HG03280 (cell line): ENCODE measurements around the gene SCYL3.
"Not testable (repeated sequence)": the region's sequence is repeated elsewhere in the genome, so short reads cannot be mapped to it uniquely, and the experiment has no call there.

Source experiments
- ATAC-seq: cut with Tn5 transposase; IDR thresholded peaks from one replicate; pipeline ENCODE4 v1.9.1; 2021; ENCODE audit warnings: mild to moderate bottlenecking, moderate library complexity; ENCODE audit not compliant: unreplicated experiment

The SCYL3 gene

DNA sequence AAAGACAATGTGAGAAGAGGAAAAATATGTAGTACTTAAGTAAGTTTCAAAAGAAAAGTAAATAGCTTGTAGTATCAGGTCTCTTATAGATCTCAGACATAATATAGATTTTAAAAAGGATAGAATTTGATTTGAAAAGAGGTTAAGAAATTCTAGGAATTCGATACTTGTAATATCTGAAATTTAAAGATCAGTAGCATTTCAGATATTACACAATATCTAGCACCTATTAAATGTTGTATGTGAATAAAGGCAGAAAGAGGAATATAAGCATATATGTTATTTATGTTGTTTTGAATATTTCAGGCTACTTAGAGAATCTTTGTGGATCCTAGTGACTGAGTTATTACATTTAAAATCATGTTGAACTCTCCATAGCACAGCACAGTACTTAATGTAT is 64.0 kb downstream of the SCYL3 start:
- no peak for ATAC-seq

DNA sequence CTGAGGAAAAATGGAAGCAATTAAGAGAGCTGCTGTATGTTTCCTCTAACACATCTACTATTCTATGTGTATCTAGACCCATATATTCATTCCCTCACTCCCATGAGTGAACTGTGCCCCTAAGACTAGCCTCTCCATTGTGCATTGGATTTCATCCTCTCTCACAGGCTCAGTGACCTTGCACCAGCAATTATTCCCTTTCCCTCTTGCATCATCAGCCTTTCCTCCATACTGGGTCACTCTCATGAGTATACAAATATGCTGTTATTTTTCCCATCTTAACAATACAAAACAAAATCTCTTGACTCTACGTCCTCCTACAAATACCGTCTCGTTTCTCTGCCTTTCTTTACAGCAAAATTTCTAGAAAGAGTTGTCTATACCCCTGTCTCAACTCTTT is 69.5 kb downstream of the SCYL3 start:
- no peak for ATAC-seq

DNA sequence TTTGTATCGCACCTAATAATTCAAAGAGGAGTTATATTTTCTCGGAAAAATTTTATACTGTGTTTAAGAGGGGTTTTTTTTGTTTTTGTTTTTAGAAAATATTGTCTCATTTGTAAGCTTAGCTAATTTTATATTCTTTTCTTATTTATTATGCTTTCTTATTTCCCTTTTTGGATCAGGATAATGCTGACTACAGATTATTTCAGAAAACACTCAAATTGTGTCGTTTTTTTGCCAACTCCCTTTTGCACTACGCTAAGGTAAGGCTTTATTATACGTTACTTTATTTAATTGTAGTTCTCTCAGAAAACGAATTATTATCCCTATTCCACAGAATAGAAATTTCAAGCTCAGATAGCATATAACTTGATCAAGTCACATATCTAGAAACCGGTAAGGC is 72.2 kb downstream of the SCYL3 start:
- no peak for ATAC-seq

DNA sequence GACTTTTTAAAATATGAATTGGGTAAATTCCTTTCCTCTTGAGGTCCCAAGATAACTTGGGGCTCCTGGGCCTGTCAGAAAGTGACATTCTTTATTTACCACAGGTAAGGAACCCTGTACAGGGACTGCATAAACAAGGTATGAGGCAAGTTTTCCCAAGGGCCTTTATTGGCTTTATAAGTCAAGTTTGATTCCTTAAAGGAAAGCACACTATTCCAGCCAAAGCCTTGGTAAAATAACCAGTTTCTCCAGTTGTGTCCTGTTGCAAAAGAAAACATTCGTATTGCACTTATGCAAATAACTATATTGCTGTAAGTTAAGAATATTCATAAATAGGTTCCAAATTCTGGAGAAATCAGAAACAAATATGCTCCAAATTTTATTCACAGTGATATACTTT is 77.1 kb downstream of the SCYL3 start:
- ATAC-seq: no peak

DNA sequence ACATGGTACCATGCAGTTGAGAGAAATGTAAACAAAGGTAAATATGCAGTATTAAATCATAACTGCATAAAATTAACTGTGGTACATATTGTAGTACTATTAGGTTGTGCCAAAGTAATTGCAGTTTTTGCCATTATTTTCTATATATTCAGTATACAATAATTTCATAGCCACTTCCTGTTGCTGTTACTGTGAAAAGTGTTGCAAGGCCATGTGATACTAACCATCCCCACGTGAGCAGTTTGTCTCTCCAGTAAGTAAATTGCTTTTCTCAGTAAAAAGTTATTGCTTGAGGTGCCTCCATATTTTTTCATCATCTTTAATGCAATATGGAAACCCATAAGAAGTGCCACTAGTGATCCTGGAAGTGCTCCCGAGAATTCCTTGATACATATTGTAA is 79.4 kb downstream of the SCYL3 start:
- no peak for ATAC-seq

DNA sequence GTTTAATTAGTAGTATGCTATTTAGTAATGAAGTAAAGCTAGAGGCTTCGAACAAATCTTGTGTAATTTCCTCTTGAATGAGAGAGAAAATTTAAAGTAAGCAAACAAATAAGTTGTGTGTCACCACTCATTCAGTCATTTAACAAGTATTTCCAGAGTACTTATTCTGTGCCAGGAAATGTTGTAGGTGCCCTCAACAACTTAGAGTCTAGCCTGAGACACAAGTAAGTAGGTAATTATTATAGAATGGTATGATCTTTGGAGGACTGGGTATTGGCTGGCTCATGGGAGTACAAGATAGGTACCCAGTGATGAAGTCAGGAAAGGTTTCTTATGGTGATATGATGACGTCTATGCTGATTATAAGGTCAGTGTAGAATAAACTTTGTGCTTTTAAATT is 81.6 kb downstream of the SCYL3 start:
- ATAC-seq: no peak

DNA sequence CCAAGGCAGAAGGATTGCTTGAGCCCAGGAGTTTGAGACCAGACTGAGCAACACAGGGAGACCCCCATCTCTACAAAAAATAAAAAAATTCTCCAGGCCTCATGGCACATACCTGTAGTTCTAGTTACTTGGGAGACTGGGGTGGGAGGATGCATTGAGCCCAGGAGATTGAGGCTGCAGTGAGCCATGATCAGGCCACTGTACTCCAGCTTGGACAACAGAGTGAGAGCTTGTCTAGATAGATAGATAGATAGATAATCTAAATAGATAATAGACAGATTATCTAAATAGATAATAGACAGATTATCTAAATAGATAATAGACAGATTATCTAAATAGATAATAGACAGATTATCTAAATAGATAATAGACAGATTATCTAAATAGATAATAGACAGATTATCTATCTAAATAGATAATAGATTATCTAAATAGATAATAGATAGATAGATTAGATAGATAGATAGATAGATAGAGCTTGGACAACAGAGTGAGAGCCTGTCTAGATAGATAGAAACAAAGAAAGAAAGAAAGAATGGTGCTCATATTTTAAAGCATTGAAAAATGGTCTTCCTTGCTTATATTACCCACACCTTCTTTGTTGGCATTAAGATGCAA is 82.2 kb downstream of the SCYL3 start:
- not testable (repeated sequence) for ATAC-seq

DNA sequence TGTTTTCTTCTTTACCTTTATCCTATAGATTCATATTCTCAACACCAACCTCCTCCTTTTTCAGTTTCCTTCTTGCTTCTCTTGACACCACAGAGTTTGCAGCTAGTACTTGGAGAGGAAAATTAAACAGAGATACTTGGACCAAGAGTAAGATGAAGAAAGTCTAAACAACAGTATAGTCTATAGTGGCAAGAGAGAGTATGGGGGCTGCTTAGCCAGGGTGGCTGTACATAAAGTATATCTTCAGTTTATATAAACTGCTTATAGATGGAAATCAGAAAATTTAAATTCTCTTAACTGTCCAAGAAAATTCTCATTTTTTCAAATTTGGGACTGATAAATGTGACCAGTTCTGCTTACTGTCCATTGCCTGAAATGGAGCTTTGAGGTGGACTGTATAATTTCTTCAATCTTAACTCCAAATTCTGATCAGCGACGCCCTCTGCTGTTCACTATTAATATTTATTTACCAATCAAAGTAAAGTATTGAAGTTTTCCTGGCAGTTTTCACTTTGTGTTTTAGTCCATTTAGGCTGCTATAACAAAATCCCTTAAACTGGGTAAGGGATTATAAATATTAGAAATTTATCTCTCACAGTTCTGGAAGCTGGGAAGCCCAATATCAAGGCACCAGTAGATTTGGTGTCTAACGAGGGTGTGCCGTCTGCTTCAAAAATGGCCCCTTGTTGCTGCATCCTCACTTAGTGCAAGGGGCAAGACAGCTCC is 84.2 kb downstream of the SCYL3 start:
- ATAC-seq: no peak

DNA sequence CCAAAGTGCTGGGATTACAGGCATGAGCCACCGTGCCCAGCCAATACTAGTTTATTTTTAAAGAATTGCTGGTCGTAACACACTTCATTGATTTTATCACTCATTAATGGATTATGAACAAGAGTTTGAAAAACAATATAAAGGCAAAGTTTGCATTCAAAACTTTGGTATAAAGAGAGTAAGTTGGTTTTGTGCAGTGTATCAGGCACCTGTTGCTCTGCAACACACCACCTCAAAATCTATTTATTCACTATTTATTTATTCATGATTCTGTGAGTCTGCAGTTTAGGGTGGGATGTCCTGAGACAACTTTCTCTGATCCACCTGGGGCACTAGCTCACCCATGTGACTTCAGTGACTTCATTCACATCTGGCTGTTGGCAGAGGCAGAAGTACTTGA is 88.8 kb downstream of the SCYL3 start:
- ATAC-seq: no peak

DNA sequence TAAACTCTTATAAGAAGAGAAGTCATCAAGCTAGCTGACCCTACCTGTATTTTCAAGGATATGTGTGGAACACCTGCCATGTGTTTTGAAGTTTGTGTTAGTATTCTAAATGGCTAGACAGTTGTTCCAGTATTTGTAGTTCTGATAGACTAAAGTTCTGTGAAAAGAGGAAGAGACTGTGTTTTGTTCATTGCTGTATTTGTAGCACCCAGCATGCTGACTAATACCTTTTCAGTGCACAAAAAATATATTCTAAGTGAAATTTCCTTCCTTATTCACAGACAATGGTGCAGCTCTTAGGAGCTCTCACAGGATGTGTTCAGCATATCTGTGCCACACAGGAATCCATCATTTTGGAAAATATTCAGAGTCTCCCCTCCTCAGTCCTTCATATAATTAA is 90.8 kb downstream of the SCYL3 start:
- no peak for ATAC-seq
